Nephron progenitor cell (in vitro differentiated cells): ENCODE measurements around the gene RPTOR.
"Not testable (repeated sequence)": the region's sequence is repeated elsewhere in the genome, so short reads cannot be mapped to it uniquely, and the experiment has no call there.

Experiments used
- DNase-seq: peaks from one replicate; pipeline ENCODE4 v3.0.0; 2021
- H3K27ac Mint-ChIP-seq: 2 replicates; pipeline ENCODE4 v1.8.0; 2021; ENCODE audit warnings: mild to moderate bottlenecking, moderate library complexity, mixed read lengths
- H3K27me3 Mint-ChIP-seq: 2 replicates; pipeline ENCODE4 v1.8.0; 2021; ENCODE audit warnings: mild to moderate bottlenecking, low read depth, mixed read lengths; ENCODE audit not compliant: poor library complexity
- H3K36me3 Mint-ChIP-seq: 2 replicates; pipeline ENCODE4 v1.8.0; 2021; ENCODE audit warnings: low read depth, mixed read lengths
- H3K4me1 Mint-ChIP-seq: 2 replicates; pipeline ENCODE4 v1.8.0; 2021; ENCODE audit warnings: mixed read lengths
- H3K4me3 Mint-ChIP-seq: 2 replicates; pipeline ENCODE4 v1.8.0; 2021; ENCODE audit warnings: mild to moderate bottlenecking, moderate library complexity, mixed read lengths
- H3K9me3 Mint-ChIP-seq: 2 replicates; pipeline ENCODE4 v1.8.0; 2021; ENCODE audit warnings: mild to moderate bottlenecking, moderate library complexity, mixed read lengths
- TF ChIP-seq, protein P1 (sequence below): fragments of 200-600 bp; sonication (generic); IDR thresholded peaks from 2 replicates; pipeline ENCODE4 v1.5.0; 2021; ENCODE audit warnings: antibody characterized with exemption

Gene RPTOR

DNA sequence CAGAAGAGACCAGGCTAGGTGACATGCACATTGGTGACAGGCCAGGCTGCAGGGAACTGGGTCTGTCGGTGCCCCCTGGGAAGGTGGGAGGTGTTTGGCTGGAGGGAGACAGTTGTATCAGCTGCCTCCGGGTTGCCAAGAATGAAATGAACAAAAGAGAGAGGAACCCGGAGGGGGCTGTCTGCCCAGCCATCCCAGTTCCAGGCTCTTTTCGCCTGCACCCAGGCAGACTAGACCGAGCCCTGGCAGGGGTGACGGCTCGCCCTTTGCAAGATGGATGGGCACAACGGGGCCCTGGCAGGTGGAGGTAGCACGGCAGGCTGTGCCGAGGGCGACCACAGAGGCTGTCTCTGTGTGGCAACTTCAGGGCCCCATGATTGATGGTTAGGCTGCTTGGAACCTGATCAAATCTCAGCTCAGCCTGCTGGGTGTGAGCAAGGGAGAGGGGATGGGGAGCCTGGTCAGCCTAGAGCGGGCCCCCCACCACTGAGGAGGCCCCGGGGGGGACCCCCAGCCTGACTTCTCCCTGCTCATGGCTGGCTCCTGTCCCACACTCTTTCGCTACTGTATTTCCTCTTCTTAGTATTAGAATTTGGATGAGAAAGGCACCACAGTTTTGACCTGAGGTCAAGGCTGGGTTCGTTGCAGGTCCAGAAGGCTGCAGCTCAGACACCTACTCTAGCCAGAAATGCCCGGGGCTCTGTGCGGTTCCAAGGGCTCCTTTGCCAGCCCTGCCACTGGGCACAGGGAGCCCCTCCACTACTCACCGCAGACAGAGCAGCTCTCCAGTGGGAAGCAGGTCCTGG, 328.1 kb downstream of the RPTOR start:
- Mint-ChIP-seq H3K9me3 (no peaks in the 10 kb centered on the region), H3K4me1 (peaks cover 45% of the 10 kb centered on the region), H3K36me3 (peaks cover 32% of the 10 kb centered on the region), H3K27ac (no peak overlapping the region), H3K4me3 (peak overlapping the region; percentile 18), H3K27me3 (peaks cover 7% of the 10 kb centered on the region)
- TF ChIP-seq, protein P1, sequence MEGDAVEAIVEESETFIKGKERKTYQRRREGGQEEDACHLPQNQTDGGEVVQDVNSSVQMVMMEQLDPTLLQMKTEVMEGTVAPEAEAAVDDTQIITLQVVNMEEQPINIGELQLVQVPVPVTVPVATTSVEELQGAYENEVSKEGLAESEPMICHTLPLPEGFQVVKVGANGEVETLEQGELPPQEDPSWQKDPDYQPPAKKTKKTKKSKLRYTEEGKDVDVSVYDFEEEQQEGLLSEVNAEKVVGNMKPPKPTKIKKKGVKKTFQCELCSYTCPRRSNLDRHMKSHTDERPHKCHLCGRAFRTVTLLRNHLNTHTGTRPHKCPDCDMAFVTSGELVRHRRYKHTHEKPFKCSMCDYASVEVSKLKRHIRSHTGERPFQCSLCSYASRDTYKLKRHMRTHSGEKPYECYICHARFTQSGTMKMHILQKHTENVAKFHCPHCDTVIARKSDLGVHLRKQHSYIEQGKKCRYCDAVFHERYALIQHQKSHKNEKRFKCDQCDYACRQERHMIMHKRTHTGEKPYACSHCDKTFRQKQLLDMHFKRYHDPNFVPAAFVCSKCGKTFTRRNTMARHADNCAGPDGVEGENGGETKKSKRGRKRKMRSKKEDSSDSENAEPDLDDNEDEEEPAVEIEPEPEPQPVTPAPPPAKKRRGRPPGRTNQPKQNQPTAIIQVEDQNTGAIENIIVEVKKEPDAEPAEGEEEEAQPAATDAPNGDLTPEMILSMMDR, result no peak
- no peak for DNase-seq

DNA sequence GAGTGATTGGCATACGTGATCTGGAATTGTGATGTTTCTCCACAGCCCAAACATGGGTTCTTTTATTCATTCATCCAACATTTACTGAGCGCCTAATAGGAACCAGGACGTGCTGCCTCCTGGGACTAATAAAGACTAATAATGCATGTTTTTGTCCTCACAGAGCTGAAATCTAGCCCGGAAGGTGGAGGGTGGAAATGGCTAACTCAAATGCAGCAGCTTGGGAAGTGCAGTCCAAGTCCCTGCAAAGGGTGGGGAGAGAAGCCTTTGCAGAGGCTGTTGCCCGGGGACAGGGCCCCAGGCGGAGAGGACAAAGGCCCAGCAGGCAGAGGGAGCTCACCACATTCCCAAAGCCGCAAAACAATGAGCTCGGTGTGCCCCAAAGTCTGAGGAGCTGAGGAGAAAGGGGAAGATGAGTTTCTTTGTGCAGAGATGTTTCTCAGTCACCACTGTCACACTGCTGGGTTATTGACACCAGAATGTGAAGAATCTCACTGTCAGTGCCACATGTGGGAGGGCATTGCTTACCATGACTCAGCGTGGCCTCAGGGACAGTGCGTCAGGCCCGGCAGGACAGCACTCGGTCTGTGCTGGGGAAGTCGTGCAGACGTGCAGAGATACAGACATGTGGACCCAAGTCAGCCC, 328.8 kb downstream of the RPTOR start:
- H3K9me3 Mint-ChIP-seq, result no peaks in the 10 kb centered on the region
- peak overlapping the region; percentile 9 for H3K4me3 Mint-ChIP-seq
- peaks cover 51% of the 10 kb centered on the region for H3K4me1 Mint-ChIP-seq
- H3K36me3 Mint-ChIP-seq, result peaks cover 27% of the 10 kb centered on the region
- DNase-seq, result no peak
- TF ChIP-seq, protein P1, result no peak
- H3K27ac Mint-ChIP-seq, result peak overlapping the region; percentile 40
- peaks cover 7% of the 10 kb centered on the region for H3K27me3 Mint-ChIP-seq

DNA sequence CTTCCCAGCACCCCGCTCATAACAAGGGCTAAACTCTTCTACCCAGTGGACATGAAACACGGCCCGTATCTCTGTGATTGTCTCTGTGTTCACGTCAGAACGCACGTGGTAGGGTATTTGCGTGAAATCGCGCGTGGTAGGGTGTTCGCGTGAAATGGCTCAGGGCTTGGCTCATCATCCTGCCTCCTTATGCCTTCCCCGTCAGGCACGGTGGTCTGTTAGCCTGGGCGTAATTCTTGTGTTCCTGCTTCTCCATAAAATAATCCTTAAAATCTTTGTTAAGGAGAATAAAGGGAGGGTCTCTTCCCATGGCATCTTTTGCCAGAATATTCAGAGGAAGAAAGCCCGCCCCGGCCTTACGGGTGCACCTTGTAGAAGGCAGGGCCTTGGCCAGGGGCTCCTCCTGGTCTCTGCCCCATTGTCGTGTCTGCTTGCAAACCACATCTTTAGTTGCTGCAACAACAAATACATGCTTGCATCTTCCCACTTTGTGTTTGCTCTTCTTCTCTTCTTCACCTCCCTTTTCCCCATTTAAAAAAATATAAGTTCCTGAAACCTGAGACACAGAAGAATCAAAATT, 330.3 kb downstream of the RPTOR start:
- H3K27ac Mint-ChIP-seq, result peak overlapping the region; percentile 39
- no peak for DNase-seq
- peaks cover 27% of the 10 kb centered on the region for H3K36me3 Mint-ChIP-seq
- H3K4me3 Mint-ChIP-seq, result no peak overlapping the region
- TF ChIP-seq, protein P1, result no peak
- H3K27me3 Mint-ChIP-seq, result peaks cover 4% of the 10 kb centered on the region
- peaks cover 63% of the 10 kb centered on the region for H3K4me1 Mint-ChIP-seq
- H3K9me3 Mint-ChIP-seq, result no peaks in the 10 kb centered on the region

DNA sequence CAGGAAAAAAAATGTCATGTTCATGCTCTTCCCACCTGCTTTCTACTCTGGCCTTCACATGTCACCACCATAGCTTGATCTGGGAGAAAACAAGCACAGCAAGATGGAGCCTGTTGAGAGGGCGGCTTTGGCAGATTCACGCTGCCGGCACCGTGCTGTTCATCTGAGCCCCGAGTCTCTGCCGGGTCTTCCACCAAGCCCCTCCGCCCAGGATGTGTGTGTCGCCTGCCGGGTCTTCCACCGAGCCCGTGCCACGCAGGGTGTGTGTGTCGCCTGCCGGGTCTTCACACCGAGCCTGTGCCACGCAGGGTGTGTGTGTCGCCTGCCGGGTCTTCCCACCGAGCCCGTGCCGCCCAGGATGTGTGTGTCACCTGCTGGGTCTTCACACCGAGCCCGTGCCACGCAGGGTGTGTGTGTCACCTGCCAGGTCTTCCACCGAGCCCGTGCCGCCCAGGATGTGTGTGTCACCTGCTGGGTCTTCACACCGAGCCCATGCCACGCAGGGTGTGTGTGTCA, 330.9 kb downstream of the RPTOR start:
- Mint-ChIP-seq H3K36me3 (peaks cover 31% of the 10 kb centered on the region), H3K4me1 (peaks cover 68% of the 10 kb centered on the region)
- H3K27me3 Mint-ChIP-seq, H3K4me3 Mint-ChIP-seq, H3K27ac Mint-ChIP-seq, H3K9me3 Mint-ChIP-seq, DNase-seq: not testable (repeated sequence)

DNA sequence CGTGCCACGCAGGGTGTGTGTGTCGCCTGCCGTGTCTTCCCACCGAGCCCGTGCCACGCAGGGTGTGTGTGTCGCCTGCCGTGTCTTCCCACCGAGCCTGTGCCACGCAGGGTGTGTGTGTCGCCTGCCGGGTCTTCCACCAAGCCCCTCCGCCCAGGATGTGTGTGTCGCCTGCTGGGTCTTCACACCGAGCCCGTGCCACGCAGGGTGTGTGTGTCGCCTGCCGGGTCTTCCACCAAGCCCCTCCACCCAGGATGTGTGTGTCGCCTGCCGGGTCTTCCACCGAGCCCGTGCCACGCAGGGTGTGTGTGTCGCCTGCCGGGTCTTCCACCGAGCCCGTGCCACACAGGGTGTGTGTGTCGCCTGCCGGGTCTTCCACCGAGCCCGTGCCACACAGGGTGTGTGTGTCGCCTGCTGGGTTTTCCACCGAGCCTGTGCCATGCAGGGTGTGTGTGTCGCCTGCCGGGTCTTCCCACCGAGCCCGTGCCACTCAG, 331.9 kb downstream of the RPTOR start:
- DNase-seq, H3K27me3 Mint-ChIP-seq, H3K27ac Mint-ChIP-seq, H3K4me3 Mint-ChIP-seq, H3K9me3 Mint-ChIP-seq: not testable (repeated sequence)
- Mint-ChIP-seq H3K4me1 (peaks cover 76% of the 10 kb centered on the region), H3K36me3 (peaks cover 40% of the 10 kb centered on the region)

DNA sequence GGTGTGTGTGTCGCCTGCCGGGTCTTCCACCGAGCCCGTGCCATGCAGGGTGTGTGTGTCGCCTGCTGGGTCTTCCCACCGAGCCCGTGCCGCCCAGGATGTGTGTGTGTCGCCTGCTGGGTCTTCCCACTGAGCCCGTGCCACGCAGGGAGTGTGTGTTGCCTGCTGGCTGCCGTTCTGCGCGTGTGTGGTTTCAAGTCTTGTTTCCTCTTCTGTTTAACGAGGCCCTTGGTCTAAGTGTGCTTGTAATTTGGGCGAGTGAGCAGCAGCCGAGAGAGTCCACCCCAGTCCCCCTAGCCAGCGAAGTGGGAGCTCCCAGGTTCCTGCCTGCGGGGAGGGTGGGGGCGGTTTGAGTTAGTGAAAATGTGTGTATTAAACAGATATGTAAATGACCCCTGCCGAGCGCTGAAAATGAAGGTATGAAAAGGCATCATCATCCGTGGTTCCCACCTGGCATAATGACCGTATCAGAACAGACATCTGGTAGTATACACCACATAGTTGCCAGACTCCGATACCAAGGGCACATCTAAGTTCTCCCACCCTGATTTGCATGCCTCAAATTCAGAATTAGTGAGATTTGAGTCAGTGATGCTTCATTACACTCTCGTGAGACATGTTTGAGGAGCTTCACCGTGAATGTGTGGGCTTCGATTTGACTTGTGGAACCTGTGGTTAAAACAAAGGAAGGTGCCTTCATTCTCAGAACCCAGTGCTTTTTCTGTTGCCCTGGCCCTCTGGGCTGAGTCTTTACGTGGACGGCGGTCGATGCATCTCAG, 332.5 kb downstream of the RPTOR start:
- no peaks in the 10 kb centered on the region for H3K9me3 Mint-ChIP-seq
- peaks cover 70% of the 10 kb centered on the region for H3K4me1 Mint-ChIP-seq

More for the DNA sequence above, 332.5 kb downstream of the RPTOR start:
- TF ChIP-seq, protein P1, result no peak
- no peak for DNase-seq
- Mint-ChIP-seq H3K27me3 (peaks cover 7% of the 10 kb centered on the region), H3K36me3 (peaks cover 45% of the 10 kb centered on the region), H3K4me3 (no peak overlapping the region), H3K27ac (no peak overlapping the region)
